ENCODE data around the gene PLK1.
"Not testable (repeated sequence)": the region's sequence is repeated elsewhere in the genome, so short reads cannot be mapped to it uniquely, and the experiment has no call there.

The PLK1 gene

DNA sequence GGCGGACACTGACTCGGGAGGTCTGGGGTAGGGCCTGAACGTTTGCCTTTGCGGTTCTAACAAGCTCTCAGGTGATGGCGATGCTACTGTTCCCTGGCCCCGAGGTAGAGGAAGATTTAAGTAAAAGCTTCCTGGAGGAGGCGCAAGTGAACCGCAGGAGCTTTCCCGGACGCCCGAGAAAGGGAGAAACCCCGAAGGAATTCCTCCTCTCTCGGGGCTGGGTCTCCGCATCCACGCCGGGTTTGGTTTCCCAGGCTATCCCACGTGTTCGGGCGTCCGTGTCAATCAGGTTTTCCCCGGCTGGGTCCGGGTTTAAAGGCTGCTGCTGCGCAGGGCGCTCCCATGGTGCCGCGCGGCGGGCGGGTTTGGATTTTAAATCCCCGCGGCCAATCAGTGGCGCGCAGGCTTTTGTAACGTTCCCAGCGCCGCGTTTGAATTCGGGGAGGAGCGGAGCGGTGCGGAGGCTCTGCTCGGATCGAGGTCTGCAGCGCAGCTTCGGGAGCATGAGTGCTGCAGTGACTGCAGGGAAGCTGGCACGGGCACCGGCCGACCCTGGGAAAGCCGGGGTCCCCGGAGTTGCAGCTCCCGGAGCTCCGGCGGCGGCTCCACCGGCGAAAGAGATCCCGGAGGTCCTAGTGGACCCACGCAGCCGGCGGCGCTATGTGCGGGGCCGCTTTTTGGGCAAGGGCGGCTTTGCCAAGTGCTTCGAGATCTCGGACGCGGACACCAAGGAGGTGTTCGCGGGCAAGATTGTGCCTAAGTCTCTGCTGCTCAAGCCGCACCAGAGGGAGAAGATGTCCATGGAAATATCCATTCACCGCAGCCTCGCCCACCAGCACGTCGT is at the start of gene PLK1:
Gene PLK1, plus strand, starts transcription at position 460 of the 844 bp plus-strand sequence. Its CDS starts 44 bp downstream, at position 504.
- DNase-seq: peak; percentile 88 to 91
- TF ChIP-seq POLR2A (IDR thresholded peaks at IDR 0.05; ENCODE audit: low read length) (peak; percentile 69), GATA1 (IDR thresholded peaks at IDR 0.05; ENCODE audit: low read depth, low read length) (no peak)

DNA sequence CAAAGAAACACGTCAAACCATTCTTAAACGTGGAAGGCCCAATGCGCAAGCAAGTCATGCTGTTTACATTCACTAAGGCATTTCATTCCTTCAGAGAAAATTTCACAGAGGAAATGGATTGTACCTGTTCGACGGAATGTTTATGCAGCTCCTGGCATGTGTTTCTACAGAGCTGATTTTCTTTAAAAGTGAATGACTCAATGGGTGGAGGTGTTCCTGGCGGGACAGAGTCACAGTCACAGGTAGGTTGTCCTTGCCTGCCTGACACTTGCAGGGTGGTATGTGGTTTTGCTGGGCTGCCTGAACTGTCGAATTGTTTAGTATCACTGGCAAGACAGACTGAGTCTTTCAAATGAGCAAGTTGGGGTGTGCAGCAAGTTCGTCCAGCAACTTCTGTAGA is 49.2 kb upstream of the PLK1 start:
- TF ChIP-seq GATA1 (IDR thresholded peaks at IDR 0.05; ENCODE audit: low read depth, low read length) (no peak), POLR2A (IDR thresholded peaks at IDR 0.05; ENCODE audit: low read length) (no peak)
- no peak for DNase-seq

DNA sequence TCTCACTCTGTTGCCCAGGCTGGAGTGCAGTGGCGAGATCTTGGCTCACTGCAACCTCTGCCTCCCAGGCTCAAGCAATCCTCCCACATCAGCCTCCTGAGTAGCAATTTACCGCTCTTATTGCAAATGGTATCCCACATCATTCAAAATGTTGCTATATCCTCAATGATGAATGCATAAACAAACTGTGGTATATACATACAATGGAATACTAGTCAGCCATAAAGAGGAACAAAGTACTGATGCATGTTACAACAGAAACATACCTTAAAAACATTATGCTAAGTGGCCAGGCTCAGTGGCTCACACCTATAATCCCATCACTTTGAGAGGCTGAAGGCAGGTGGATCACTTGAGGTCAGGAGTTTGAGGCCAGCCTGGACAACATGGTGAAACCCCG is 46.8 kb upstream of the PLK1 start:
- not testable (repeated sequence) for DNase-seq

DNA sequence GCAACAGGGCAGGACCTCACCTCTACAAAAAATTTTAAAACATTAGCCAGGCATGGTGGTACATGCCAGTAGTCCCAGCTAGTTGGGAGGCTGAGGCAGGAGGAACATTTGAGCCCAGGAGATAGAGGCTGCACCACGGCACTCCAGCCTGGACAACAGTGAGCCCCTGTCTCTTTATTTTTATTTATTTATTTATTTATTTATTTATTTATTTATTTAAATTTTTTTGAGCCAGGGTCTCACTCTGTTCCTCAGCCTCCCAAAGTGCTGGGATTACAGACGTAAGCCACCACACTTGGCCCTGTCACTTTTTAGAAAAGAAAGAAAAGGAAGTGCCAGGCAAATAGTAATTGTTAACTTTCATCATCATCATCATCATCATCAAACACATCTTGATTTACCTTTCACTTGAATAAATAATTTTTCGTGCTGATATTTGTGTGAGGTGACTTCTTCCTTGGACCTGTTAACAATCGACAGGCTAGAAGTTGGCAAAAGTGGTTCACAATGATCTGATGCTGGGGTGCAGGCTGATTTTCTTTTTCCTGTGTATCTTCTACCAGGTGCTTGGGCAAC is 44.1 kb upstream of the PLK1 start:
- DNase-seq: no peak
- no peak for TF ChIP-seq POLR2A (IDR thresholded peaks at IDR 0.05; ENCODE audit: low read length)

DNA sequence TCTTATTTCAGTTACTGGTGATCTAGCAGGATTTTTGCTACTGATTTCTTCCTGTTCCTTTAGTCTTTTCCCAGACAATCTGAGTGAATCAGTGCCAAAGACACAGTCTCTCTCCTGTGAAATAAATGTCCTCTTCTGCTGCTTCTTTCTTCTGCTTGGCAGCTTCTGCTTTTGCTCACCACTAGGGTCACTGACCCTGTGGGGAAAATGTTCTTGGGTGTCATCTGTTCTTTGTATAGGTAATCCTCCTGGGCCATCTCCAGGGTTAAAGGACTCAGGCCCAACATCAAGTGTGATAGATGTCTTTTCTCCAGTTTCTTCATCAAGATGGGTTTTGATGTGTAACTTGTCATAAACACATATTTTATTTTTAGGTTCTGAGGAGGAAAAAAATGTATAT is 42.7 kb upstream of the PLK1 start:
- TF ChIP-seq POLR2A (IDR thresholded peaks at IDR 0.05; ENCODE audit: low read length): no peak
- no peak for TF ChIP-seq GATA1 (IDR thresholded peaks at IDR 0.05; ENCODE audit: low read depth, low read length)
- DNase-seq: no peak

DNA sequence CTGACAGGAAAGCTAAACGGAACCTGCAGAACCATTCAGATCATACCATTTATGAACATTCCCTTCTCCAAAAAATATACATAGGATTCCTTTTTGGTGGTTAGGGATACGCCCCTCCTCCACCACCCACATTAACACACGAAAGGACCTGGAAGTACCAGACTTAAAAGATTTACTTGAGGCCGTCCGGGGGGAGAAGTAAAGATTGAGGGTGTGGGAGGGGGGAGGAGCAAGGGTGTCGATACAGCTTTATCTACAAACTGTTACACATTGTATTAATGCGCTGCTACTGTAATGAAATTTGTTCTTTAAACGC is 38.1 kb upstream of the PLK1 start:
- DNase-seq: peak in 1 of 2 experiments; percentile 61
- TF ChIP-seq POLR2A (IDR thresholded peaks at IDR 0.05; ENCODE audit: low read length) (no peak), GATA1 (IDR thresholded peaks at IDR 0.05; ENCODE audit: low read depth, low read length) (no peak)

DNA sequence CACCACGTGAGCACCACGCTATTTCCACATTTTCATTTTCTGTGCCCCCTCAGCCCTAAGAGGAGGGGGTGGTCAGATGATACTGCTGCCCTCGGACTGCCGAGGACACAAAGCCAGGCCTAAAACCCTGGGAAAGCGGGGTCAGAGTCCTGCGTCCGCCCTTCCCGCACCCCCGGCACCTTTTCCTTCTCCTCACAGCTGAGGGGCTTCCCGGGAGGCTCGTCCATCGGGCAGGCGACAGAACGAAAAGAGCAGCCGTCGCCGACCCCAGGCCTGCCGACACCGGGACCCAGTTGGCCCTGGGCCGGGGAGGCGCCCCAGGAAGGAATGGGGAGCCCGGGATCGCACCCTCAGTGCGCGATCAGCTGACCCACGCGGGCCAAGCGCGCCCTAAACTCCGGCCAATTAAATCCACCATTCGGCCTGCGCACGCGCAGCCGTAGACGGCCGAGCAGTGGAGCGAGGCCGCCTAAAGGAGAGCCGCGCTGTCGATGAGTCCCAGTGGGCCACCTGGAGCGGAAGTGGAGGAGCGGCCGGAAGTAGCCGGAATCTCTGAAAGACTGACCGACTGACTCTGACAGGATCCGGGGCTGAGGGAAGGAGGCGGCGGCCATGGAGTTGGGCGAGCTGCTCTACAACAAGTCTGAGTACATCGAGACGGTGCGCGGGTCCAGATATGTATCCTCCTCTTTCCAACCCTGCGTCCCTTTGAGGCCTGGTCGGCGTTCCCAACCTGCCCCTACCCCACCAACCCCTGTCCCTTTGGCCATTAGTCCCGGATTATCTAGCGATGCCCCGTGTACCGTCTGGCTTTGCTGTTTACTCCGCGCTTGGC is 37.5 kb upstream of the PLK1 start, which contains the start of the genes DCTN5 and PALB2:
Gene DCTN5, plus strand, starts transcription at position 536 of the 835 bp plus-strand sequence. Its CDS starts 77 bp downstream, at position 613.
Gene PALB2, minus strand, starts transcription at position 380 of the 835 bp plus-strand sequence. Its CDS starts 153 bp downstream, at position 227.
- TF ChIP-seq POLR2A (IDR thresholded peaks at IDR 0.05; ENCODE audit: low read length) (peak; percentile 81), GATA1 (IDR thresholded peaks at IDR 0.05; ENCODE audit: low read depth, low read length) (no peak)
- peak; percentile 95 for DNase-seq

DNA sequence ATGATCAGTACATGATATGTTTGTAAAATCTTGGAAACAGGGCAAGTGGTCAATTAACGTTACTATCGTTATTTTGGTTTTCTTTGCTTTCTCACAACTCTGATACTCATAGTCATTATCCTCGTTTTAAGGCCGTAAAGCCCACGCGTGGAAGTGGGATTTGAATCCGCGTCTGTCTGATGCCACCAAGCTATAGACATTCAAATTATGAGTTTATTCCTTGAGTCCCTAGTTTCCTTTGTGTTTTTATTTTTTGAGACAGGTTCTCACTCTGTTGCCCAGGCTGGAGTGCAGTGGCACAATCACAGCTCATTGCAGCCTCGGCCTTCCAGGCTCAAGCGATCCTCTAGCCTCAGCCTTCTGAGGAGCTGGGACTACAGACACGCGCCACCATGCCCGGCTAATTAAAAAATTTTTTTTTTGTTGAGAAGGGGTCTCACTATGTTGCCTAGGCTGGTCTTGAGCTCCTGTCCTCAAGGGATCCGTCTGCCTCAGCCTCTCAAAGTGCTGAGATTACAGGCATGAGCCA is 36.4 kb upstream of the PLK1 start:
- DNase-seq: no peak
- TF ChIP-seq GATA1 (IDR thresholded peaks at IDR 0.05; ENCODE audit: low read depth, low read length) (no peak), POLR2A (IDR thresholded peaks at IDR 0.05; ENCODE audit: low read length) (no peak)

DNA sequence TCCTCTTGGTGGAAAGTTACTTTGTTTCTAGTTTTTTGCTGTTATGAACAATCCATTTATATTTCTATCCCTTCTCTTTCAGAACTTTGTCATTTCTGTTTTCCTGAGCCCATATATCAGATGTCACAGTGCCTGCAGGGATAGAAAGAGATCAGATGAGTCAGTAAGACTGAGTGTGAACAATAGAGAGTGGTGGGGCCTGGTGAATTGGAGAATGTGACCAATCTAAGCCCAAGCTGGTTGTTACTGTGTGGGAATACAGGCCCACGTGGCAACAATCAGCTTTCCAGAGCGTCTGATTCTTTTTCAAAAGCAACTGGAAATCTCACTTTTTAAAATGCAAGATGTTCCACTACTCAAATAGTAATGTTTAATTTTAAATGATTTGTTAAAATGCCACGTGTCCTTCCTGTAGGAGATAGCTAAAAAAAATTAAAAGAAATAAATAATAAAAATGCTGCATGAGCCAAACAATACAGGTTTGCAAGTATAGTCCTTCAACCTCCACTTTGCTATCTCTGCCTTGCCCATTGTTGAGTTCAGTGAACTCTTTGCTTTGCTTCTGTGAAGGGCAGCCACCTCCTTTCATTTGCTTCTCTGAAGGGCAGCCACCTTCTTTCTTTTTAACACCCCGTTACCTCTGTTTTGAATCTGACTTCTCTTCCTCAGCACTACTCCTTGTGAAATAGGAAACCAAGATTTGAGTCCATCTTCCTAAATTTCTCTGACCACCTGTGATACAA is 27.8 kb upstream of the PLK1 start:
- TF ChIP-seq GATA1 (IDR thresholded peaks at IDR 0.05; ENCODE audit: low read depth, low read length): no peak
- no peak for TF ChIP-seq POLR2A (IDR thresholded peaks at IDR 0.05; ENCODE audit: low read length)
- no peak for DNase-seq

DNA sequence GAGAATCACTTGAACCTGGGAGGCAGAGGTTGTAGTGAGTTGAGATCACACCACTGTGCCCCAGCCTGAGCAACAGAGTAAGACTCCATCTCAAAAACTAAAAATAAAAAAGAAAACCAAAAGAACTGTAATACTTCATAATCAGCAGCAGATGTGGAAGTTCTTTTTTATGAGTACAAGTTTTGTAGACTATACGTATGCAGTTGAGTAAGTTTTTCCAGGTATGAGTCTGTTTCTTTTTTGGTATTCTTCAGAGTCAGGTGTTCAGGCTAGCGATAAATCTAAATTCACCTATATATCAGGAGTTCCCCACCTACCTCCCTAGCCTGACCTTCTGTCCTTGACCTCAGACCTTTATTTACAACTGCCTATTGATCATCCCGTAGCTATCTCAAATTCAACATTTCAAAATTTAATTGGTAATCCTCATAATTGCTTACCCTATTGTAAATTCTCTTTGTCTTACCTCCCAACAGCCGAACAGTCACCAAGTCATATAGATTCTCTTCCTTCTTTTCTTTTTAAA is 26.7 kb upstream of the PLK1 start:
- TF ChIP-seq GATA1 (IDR thresholded peaks at IDR 0.05; ENCODE audit: low read depth, low read length) (no peak), POLR2A (IDR thresholded peaks at IDR 0.05; ENCODE audit: low read length) (no peak)
- no peak for DNase-seq

DNA sequence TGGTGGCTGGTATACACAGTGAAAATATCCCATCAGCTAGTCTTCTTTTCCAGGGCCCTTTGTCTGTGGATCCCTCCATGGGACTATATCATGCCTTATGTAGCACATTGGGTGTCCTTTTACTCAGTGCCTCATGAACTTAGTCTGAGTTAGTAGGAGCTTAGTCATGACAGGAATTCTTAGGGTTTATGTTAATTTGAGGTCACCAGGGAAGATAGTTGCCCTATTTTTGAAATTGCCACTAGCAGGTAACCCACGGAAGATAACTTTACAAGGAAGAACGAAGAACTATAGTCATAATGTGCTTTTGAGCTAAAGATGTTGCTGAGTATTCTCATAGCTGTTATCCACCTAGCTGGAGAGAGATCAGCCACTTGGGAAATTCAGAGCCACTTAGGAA is 14.8 kb upstream of the PLK1 start:
- DNase-seq: no peak
- no peak for TF ChIP-seq POLR2A (IDR thresholded peaks at IDR 0.05; ENCODE audit: low read length)
- no peak for TF ChIP-seq GATA1 (IDR thresholded peaks at IDR 0.05; ENCODE audit: low read depth, low read length)

DNA sequence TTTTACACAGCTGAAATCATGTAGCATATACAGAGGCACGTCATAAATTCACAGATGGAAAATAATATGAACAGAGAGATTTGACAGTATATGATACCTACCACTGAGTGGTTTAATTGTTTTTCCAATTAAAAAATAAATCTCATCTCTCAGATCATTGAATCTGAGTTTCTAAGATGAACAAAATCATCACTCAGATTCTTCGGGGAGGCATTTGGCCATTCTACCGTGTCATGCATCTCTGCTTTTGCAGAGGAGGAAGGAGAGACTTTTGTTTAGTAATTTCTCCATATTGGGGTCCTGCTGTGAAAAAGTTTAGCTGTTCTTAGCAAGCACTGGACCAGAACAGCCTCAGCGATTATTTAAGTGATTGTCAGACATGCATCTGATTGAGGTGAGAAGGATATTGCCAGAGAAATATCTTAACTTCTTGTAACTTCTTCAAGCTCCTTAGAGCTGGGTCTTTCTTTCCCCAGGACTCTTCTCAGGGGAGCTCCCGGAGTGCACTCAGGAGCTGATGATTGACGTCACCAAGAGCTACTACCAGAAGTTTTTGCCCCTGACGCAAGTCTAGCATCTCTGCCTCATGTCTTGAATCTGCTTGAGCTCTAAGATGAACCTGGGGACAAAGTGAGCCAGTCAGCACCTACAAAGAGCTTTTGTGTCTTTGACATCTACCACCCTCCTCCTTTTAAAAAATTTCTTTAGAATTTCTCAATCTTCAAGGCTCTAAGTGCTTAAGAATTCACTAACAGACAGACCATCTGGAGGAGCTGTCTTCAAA is 11.9 kb upstream of the PLK1 start:
- TF ChIP-seq GATA1 (IDR thresholded peaks at IDR 0.05; ENCODE audit: low read depth, low read length) (no peak), POLR2A (IDR thresholded peaks at IDR 0.05; ENCODE audit: low read length) (no peak)
- DNase-seq: no peak

DNA sequence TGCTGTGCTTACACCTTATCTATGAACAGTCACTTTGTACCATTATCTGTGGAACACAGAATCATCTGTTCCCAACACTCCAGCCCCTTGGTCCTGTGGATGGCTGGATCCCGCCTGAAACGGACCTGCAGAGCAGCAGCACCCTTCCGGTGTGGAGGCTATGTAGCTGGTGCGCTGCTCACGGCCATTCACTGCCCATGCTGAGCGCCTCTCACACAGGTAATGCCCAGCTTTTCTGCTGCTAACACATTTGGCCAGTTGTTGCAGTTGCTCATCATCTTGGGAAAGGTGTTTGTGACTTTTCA is 11.4 kb upstream of the PLK1 start:
- TF ChIP-seq POLR2A (IDR thresholded peaks at IDR 0.05; ENCODE audit: low read length) (no peak), GATA1 (IDR thresholded peaks at IDR 0.05; ENCODE audit: low read depth, low read length) (no peak)

More for the DNA sequence above, 11.4 kb upstream of the PLK1 start:
- DNase-seq: peak; percentile 42 to 78
